A673 (cell line): ENCODE data around the gene ECEL1. TPM values are rescaled to one million over a fixed set of nuclear protein-coding genes. Genes with fewer than 3 reads are reported as not detected.
A peak's percentile ranks its signal among the peaks of the same experiment; 100 is the strongest.

ENCODE experiments used
- Bru-seq: library from RNA; stranded (reverse); fragments of 400-500 nt; gene quantifications from one replicate; lab custom pipeline; 2021; lab: Mats Ljungman, UMichigan
- BruChase-seq, 2 experiments: library from RNA; stranded (reverse); fragments of 400-500 nt; gene quantifications; one replicate each; lab custom pipeline; 2021; lab: Mats Ljungman, UMichigan
- BruUV-seq: library from RNA; stranded (reverse); fragments of 400-500 nt; replicated peaks from 2 replicates; lab custom pipeline; 2021; lab: Mats Ljungman, UMichigan
- CTCF ChIA-PET: fragments of 300-600 bp; sonication (Branson Sonifier 250); formaldehyde crosslinking; loops from one replicate; lab custom pipeline; 2022; ENCODE audit warnings: antibody characterized with exemption; lab: Charles Lee
- POLR2A ChIA-PET: fragments of 300-600 bp; sonication (Branson Sonifier 250); formaldehyde crosslinking; loops from one replicate; lab custom pipeline; 2022; ENCODE audit warnings: antibody characterized with exemption; ENCODE audit not compliant: low non-redundant PET; lab: Charles Lee
- DNase-seq: peaks from one replicate; pipeline ENCODE4 v3.0.0-alpha.2; 2015; ENCODE audit warnings: low spot score
- H3K27ac ChIP-seq: fragments of 200-600 bp; sonication (generic); 2 replicates; pipeline ENCODE4 v1.5.1; 2016; ENCODE audit warnings: mixed run types, low read depth, mild to moderate bottlenecking, mixed read lengths, antibody characterized with exemption, low read length; ENCODE audit not compliant: poor library complexity, severe bottlenecking
- H3K27me3 ChIP-seq: fragments of 200-600 bp; sonication (generic); replicated peaks from 2 replicates; pipeline ENCODE4 v1.6.1; 2017; ENCODE audit warnings: mixed run types, low read depth, mild to moderate bottlenecking, mixed read lengths, antibody characterized with exemption, low read length; ENCODE audit not compliant: insufficient read depth, poor library complexity
- H3K36me3 ChIP-seq: fragments of 200-600 bp; sonication (generic); 2 replicates; pipeline ENCODE4 v1.6.1; 2016; ENCODE audit warnings: mixed run types, mild to moderate bottlenecking, mixed read lengths, antibody characterized with exemption, low read length; ENCODE audit not compliant: insufficient read depth, poor library complexity, severe bottlenecking
- H3K4me1 ChIP-seq: fragments of 200-600 bp; sonication (generic); 2 replicates; pipeline ENCODE4 v1.6.1; 2017; ENCODE audit warnings: mixed run types, mild to moderate bottlenecking, mixed read lengths, antibody characterized with exemption, low read length; ENCODE audit not compliant: insufficient read depth, poor library complexity, severe bottlenecking
- H3K4me3 ChIP-seq: fragments of 200-600 bp; sonication (generic); 2 replicates; pipeline ENCODE4 v1.5.1; 2016; ENCODE audit warnings: low read depth, mixed run types, mild to moderate bottlenecking, mixed read lengths, low read length; ENCODE audit not compliant: poor library complexity, severe bottlenecking
- H3K9me3 ChIP-seq: fragments of 200-600 bp; sonication (generic); 2 replicates; pipeline ENCODE4 v1.6.1; 2016; ENCODE audit warnings: mixed run types, low read depth, mild to moderate bottlenecking, mixed read lengths, antibody characterized with exemption, low read length; ENCODE audit not compliant: poor library complexity, severe bottlenecking
- CTCF ChIP-seq: fragments of 300-800, 200-600 bp; sonication (generic); conservative IDR thresholded peaks from 2 replicates; pipeline ENCODE4 v1.5.1; 2017; ENCODE audit warnings: low read depth, mild to moderate bottlenecking, antibody characterized with exemption, low read length, moderate library complexity, mixed read lengths
- EZH2 ChIP-seq: fragments of 200-600 bp; sonication (generic); IDR thresholded peaks from 2 replicates; pipeline ENCODE4 v1.6.1; 2017; ENCODE audit warnings: borderline replicate concordance, low read depth, mild to moderate bottlenecking, mixed read lengths, antibody characterized with exemption, low read length; ENCODE audit not compliant: poor library complexity, severe bottlenecking
- intact Hi-C: fragments of 100-400 bp; cut with micrococcal nuclease; formaldehyde crosslinking; loops from one replicate; pipeline ENCODE4 v1.10.0; 2022; ENCODE audit not compliant: unreplicated experiment
- long read RNA-seq: library from polyadenylated mRNA; stranded (forward); transcript quantifications from one replicate; pipeline ENCODE4 v2.0.0, GENCODE V29; 2022
- total RNA-seq: library from RNA; stranded (reverse); gene quantifications from 2 replicates; pipeline ENCODE4 v1.2.3, GENCODE V29; 2021

The ECEL1 gene
- total RNA-seq (0.19 and 0.52 TPM in 2 replicates), Bru-seq, nascent RNA (not detected), BruChase-seq, experiment 1, labeled RNA remaining after a 2-hour chase (not detected), BruChase-seq, experiment 2, labeled RNA remaining after a 6-hour chase (not detected)
- long read RNA-seq = 0 reads

- Histone ChIP-seq H3K27ac (no peak within 1 kb of the TSS), H3K27me3 (peaks cover 50% of the 10 kb centered on the region), H3K9me3 (no peaks in the 10 kb centered on the region), H3K36me3 (no peaks in the 10 kb centered on the region), H3K4me3 (peak within 1 kb of the TSS; percentile 40), H3K4me1 (no peaks in the 10 kb centered on the region)
- intact Hi-C loops = no loop called here
- POLR2A ChIA-PET = no interaction called here
- DNase-seq = no peak
- no TSS peak for BruUV-seq
- CTCF ChIA-PET = no interaction called here
- TF ChIP-seq CTCF (no peak), EZH2 (peak; percentile 13)
Measured at GRCh38 chr2:232487385-232488096, at the start of gene ECEL1. TSS of gene ECEL1 (minus strand) at chr2:232487834. CDS start at chr2:232486653, 1,181 bp downstream.

GRCh38 chr2:232537079-232537478 is 49.4 kb upstream of the ECEL1 start:
- DNase-seq = no peak
- Histone ChIP-seq H3K36me3 (no peaks in the 10 kb centered on the region), H3K27me3 (no peaks in the 10 kb centered on the region), H3K4me1 (no peaks in the 10 kb centered on the region), H3K4me3 (no peak overlapping the region), H3K27ac (no peak overlapping the region), H3K9me3 (no peaks in the 10 kb centered on the region)
- no TSS peak for BruUV-seq
- intact Hi-C loops = no loop called here
- CTCF ChIA-PET = no interaction called here
- TF ChIP-seq EZH2 (no peak), CTCF (peak; percentile 51)
- POLR2A ChIA-PET = no interaction called here

- POLR2A ChIA-PET = no interaction called here
Measured at GRCh38 chr2:232535761-232536530, 48.3 kb upstream of the ECEL1 start.

More at GRCh38 chr2:232535761-232536530, 48.3 kb upstream of the ECEL1 start:
- DNase-seq = no peak
- no peaks in the 10 kb centered on the region for H3K27me3 ChIP-seq
- BruUV-seq = no TSS peak
- no peaks in the 10 kb centered on the region for H3K9me3 ChIP-seq
- no peak overlapping the region for H3K4me3 ChIP-seq
- CTCF ChIA-PET = no interaction called here
- H3K27ac ChIP-seq = no peak overlapping the region
- no peaks in the 10 kb centered on the region for H3K36me3 ChIP-seq
- H3K4me1 ChIP-seq = no peaks in the 10 kb centered on the region
- TF ChIP-seq EZH2 (no peak), CTCF (no peak)
- intact Hi-C loops = no loop called here
